GM21717 (cell line): ENCODE measurements around the gene GLI1.
"Not testable (repeated sequence)": the region's sequence is repeated elsewhere in the genome, so short reads cannot be mapped to it uniquely, and the experiment has no call there.

Experiments used
- ATAC-seq: cut with Tn5 transposase; IDR thresholded peaks from one replicate; pipeline ENCODE4 v1.9.1; 2021; ENCODE audit warnings: mild to moderate bottlenecking, moderate library complexity; ENCODE audit not compliant: unreplicated experiment

The GLI1 gene

DNA sequence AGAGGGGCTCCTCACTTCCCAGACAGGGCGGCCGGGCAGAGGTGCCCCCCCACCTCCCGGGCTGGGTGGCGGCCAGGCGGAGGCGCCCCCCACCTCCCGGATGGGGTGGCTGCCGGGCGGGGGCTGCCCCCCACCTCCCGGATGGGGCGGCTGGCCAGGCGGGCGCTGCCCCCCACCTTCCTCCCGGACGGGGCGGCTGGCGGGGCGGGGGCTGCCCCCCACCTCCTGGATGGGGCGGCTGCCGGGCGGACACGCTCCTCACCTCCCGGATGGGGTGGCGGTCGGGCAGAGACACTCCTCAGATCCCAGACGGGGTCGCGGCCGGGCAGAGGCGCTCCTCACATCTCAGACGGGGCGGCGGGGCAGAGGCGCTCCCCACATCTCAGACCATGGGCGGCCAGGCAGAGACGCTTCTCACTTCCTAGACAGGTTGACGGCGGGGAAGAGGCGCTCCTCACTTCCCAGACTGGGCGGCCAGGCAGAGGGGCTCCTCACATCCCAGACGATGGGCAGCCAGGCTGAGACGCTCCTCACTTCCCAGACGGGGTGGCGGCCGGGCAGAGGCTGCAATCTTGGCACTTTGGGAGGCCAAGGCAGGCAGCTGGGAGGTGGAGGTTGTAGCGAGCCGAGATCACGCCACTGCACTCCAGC is 35.6 kb downstream of the GLI1 start:
- not testable (repeated sequence) for ATAC-seq

GRCh38 chr12:57496822-57497221 is 37.2 kb downstream of the GLI1 start:
- no peak for ATAC-seq

GRCh38 chr12:57497223-57498131 is 37.9 kb downstream of the GLI1 start:
- ATAC-seq = no peak

DNA sequence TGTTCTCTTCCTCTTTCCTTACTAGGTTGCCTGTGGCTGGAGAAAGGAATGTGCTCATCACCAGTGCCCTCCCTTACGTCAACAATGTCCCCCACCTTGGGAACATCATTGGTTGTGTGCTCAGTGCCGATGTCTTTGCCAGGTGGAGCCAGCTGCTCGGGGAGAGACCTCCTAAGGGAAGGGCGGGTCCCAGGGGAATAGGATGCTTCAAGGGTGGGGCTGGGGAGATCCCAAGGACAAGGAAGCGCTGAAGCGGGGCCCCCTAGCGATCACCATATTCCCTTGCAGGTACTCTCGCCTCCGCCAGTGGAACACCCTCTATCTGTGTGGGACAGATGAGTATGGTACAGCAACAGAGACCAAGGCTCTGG is 38.5 kb downstream of the GLI1 start:
- no peak for ATAC-seq

GRCh38 chr12:57498571-57498970 is 39.0 kb downstream of the GLI1 start:
- ATAC-seq = no peak

- no peak for ATAC-seq
Measured at GRCh38 chr12:57500213-57500612, 40.6 kb downstream of the GLI1 start.

DNA sequence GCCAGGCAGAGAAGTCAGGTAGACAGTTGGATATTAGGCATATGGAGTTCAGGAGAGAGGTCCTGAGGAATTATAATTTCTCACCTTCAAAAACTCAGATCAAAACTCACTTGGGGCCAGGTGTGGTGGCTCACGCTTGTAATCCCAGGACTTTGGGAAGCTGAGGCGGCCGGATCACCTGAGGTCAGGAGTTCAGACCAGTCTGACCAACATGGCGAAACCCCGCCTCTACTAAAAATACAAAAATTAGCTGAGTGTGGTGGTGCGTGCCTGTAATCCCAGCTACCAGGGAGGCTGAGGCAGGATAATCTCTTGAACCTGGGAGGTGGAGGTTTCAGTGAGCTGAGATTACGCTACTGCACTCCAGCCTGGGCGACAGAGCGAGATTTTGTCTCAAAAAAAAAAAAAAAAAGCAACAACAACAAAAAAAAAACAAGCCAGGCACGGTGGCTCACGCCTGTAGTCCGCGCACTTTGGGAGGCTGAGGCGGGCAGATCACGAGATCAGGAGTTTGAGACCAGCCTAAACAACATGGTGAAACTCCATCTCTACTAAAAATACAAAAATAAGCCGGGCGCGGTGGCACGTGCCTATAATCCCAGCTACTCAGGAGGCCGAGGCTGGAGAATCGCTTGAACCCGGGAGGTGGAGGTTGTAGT is 42.9 kb downstream of the GLI1 start:
- ATAC-seq = not testable (repeated sequence)

DNA sequence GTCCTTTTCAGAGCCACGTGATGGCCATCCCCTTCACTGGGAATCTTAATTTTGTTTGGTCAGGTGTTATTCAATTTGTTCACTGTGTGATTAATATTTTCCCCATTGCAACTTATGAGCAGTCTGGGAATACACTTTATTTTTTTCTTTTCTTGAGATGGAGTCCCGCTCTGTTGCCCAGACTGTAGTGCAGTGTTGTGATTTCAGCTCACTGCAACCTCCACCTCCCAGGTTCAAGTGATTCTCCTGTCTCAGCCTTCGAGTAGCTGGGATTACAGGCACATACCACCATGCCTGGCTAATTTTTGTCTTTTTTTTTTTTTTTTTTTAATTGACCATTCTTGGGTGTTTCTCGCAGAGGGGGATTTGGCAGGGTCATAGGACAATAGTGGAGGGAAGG is 47.0 kb downstream of the GLI1 start:
- not testable (repeated sequence) for ATAC-seq

GRCh38 chr12:57507796-57508195 is 48.2 kb downstream of the GLI1 start:
- ATAC-seq = not testable (repeated sequence)

DNA sequence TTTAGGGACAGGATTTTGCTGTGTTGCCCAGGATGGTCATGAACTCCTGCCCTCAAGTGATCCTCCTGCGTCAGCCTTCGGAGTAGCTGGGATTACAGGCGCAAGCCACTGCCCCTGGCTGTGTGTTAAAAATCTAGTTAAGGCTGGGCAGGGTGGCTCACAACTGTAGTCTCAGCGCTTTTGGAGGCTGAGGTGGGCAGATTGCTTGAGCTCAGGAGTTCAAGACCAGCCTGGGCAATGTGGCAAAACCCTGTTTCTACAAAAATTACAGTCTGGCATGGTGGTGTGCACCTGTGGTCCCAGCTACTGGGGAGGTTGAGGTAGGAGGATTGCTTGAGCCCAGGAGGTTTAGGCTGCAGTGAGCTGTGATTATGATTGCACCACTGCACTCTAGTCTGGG is 51.6 kb downstream of the GLI1 start:
- ATAC-seq = no peak

DNA sequence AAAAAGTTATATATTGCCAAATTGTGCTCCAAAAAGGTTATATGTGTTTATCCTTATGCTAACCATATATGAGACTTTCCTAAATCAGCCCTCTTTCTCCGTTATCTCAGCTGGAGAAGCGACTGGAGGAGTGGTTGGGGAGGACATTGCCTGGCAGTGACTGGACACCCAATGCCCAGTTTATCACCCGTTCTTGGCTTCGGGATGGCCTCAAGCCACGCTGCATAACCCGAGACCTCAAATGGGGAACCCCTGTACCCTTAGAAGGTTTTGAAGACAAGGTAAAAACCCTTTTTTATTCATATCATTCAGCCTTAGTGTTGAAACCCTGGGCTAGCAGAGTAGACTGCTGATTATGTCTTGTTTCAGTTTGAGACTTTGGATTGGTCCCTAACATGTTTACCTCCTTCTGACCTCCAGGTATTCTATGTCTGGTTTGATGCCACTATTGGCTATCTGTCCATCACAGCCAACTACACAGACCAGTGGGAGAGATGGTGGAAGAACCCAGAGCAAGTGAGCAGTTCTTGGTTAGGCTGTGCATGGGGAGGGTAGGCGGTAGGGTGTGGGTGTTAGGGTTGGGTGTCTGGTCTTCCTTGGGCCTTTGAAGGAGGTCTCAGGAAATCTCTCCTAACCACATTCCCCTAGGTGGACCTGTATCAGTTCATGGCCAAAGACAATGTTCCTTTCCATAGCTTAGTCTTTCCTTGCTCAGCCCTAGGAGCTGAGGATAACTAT is 52.2 kb downstream of the GLI1 start:
- ATAC-seq = no peak

GRCh38 chr12:57512665-57513064 is 53.1 kb downstream of the GLI1 start:
- no peak for ATAC-seq

GRCh38 chr12:57513266-57513665 is 53.7 kb downstream of the GLI1 start:
- no peak for ATAC-seq

- not testable (repeated sequence) for ATAC-seq
Measured at GRCh38 chr12:57513677-57514076, 54.1 kb downstream of the GLI1 start.

DNA sequence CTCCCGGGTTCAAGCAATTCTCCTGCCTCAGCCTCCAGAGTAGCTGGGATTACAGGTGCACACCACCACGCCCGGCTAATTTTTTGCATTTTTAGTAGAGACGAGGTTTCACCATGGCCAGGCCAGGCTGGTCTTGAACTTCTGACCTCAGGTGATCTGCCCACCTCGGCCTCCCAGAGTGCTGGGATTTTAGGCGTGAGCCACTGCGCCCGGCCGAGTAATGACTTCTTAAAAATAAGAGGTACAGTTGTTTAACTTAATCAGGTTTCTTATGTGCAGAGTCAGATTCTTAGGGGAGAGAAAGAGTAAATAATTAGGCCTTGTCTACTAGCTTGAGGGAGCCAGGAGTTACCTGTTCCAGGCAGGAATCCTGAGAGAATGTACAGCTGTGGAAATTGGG is 54.7 kb downstream of the GLI1 start:
- ATAC-seq = not testable (repeated sequence)

DNA sequence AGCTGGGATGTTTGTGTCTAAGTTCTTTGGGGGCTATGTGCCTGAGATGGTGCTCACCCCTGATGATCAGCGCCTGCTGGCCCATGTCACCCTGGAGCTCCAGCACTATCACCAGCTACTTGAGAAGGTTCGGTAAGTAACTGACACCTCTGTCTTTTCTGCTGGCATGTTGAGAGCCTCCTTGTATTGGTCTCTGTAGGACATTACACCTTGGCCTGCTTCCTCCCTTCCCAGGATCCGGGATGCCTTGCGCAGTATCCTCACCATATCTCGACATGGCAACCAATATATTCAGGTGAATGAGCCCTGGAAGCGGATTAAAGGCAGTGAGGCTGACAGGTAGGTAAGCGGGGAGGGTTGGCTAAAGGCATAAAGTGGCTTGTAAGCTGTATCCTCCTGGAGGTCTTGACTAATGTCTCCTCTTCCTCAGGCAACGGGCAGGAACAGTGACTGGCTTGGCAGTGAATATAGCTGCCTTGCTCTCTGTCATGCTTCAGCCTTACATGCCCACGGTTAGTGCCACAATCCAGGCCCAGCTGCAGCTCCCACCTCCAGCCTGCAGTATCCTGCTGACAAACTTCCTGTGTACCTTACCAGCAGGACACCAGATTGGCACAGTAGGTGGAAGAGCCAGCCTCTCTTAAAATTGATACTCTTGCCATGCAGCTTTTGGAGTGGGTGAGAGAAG is 55.3 kb downstream of the GLI1 start:
- no peak for ATAC-seq

DNA sequence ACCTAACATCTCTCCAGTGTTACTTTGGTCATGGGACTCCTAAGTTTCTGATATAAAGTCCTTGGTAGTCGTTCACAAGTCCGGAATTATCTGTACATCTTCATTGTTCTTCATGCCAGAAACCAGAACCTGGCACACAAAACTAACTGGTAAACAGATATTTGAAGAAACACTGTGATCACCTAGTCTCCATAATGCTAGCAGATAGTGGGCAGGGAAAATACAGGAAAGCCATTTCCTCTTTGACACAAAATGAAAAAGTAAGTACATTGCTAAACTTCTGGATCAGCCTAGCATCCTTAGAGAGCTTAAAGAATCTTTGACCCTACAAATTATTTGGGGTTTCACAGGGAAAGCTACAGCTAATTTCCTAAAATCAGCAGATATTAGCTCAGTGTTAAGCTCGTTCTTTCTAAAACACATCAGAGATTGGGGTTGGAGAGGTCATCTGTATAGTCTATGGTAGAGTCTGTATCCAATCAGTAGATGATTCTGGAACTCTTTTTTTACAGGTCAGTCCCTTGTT is 55.9 kb downstream of the GLI1 start:
- no peak for ATAC-seq

GRCh38 chr12:57515934-57516541 is 56.5 kb downstream of the GLI1 start:
- ATAC-seq = no peak

- no peak for ATAC-seq
Measured at GRCh38 chr12:57516617-57517153, 57.1 kb downstream of the GLI1 start.

- ATAC-seq = no peak
Measured at GRCh38 chr12:57517187-57517586, 57.6 kb downstream of the GLI1 start.
